Motor neuron (in vitro differentiated cells): ENCODE data around the gene ALPI. TPM values are rescaled to one million over a fixed set of nuclear protein-coding genes. Genes with fewer than 3 reads are reported as not detected.
A peak's percentile ranks its signal among the peaks of the same experiment; 100 is the strongest.

ENCODE experiments used
- ATAC-seq, 8 experiments: fragments of 200-7000 bp; cut with Tn5 transposase; replicated peaks in 6 of 8; 2 replicates each; pipeline ENCODE4 v1.8.0; 2021; ENCODE audit warnings: mild to moderate bottlenecking in 8 of 8, moderate library complexity in 8 of 8
- H3K27ac ChIP-seq, 2 donors: fragments of 250-450 bp; sonication (Bioruptor Pico); 2 replicates each; pipeline ENCODE4 v1.9.0; 2021; ENCODE audit warnings: antibody characterized with exemption in 2 of 2, mild to moderate bottlenecking in 2 of 2, moderate library complexity in 1 of 2
- H3K4me1 ChIP-seq, 2 donors: fragments of 250-450 bp; sonication (Bioruptor Pico); replicated peaks in 1 of 2; 2 replicates each; pipeline ENCODE4 v1.6.1; 2021; ENCODE audit warnings: antibody characterized with exemption in 2 of 2, mild to moderate bottlenecking in 2 of 2, moderate library complexity in 1 of 2
- H3K4me3 ChIP-seq, 5 donors: fragments of 250-450 bp; sonication (Bioruptor Pico); 2 replicates each; pipeline ENCODE4 v1.9.0; 2021; ENCODE audit warnings: antibody characterized with exemption in 5 of 5, mild to moderate bottlenecking in 5 of 5, moderate library complexity in 4 of 5
- WGBS, 10 experiments: fragments of 450-650 bp; shearing (Covaris generic); methylation state at CpG; one replicate each; pipeline ENCODE4 v1.0.0; 2022; 5-methylcytosine and 5-hydroxymethylcytosine counted together
- in situ Hi-C, 9 experiments: fragments of 400-800 bp; cut with MboI; loops; one replicate each; pipeline ENCODE4 v1.15.0; 2021; ENCODE audit warnings: low sequenced_read_pairs in 9 of 9, low pct_unique_long_range_greater_than_20kb in 2 of 9; ENCODE audit not compliant: unreplicated experiment in 9 of 9
- total RNA-seq, 8 experiments: library from RNA; unstranded; fragments of 300-600 nt; gene quantifications; 2 replicates each; pipeline versions ENCODE4 v1.2.3 to v1.2.4, GENCODE V29; 2022

ALPI gene
- total RNA-seq, 8 experiments from 2014 or later: 0.10 to 0.42 (median 0.18) TPM; not detected in 3

DNA sequence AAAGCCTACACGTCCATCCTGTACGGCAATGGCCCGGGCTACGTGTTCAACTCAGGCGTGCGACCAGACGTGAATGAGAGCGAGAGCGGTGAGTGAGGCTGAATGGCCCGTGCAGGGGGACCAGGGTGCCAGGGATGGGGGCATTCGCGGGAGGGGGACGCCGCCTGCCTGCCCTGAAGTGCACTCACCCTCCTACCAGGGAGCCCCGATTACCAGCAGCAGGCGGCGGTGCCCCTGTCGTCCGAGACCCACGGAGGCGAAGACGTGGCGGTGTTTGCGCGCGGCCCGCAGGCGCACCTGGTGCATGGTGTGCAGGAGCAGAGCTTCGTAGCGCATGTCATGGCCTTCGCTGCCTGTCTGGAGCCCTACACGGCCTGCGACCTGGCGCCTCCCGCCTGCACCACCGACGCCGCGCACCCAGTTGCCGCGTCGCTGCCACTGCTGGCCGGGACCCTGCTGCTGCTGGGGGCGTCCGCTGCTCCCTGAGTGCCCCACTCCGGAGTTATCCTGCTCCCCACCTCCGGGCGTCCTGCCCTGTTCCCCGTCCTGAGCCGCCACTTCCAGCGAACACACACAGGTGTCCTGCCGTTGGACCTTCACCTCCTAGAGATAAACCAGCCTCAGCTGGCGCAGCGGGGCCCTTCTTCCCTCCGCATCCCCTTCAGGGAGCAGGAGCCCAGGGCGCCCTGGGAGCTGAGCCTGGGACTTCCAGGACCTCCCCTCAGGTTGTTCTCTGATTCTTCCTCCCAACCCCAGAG is 2.9 kb downstream of the ALPI start:
- WGBS, 10 experiments: 70 to 93% (median 75%) methylated on average over 2 to 10 of the region's 56 CpGs; no CpG with 5 or more reads in 6 of the 10 experiments
- H3K4me3 ChIP-seq: no peak overlapping the region
- H3K27ac ChIP-seq: no peak overlapping the region
- in situ Hi-C loops: loop anchor here in 1 of 9 experiments (10.0 kb wide), 1 partner anchor 66 kb away; the partner anchor contains the start of genes CHRND and PRSS56
- no peaks in the 10 kb centered on the region for H3K4me1 ChIP-seq
- no peak for ATAC-seq

DNA sequence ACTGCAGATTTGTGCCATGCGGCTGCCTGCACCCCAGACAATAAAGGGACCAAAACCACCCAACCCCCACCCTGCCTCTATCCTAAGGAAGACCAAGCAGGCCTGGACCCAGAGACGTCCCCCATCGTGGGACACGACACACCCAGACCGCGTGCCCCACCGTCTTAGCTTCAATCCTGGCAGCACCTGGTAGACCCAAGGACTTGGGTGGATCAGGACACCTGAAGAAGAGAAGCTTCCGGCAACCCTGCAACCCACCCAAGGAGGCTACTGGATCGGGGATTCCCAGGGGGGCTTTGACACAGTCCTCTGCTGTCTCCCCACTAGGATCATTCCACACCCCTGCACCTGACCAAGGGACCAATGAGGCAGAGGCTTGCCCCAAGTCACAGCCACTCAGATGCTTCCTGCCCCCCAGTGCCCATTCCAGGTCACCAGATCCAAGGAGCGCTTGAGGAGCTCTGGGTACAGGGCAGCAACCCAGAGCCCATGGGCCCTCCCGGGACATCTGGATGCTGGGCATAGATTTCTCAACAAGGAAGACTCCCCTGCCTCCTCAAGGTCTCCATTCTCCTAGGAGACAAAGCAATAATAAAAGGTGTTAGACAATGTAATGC is 3.6 kb downstream of the ALPI start:
- ATAC-seq: no peak
- H3K4me3 ChIP-seq: no peak overlapping the region
- H3K27ac ChIP-seq: no peak overlapping the region
- WGBS, 10 experiments: 83 to 100% (median 96%) methylated on average over 1 to 5 of the region's 11 CpGs; no CpG with 5 or more reads in 6 of the 10 experiments
- no peaks in the 10 kb centered on the region for H3K4me1 ChIP-seq
- in situ Hi-C loops: loop anchor here in 1 of 9 experiments (10.0 kb wide), 1 partner anchor 65 kb away; the partner anchor contains the start of genes CHRND and PRSS56

DNA sequence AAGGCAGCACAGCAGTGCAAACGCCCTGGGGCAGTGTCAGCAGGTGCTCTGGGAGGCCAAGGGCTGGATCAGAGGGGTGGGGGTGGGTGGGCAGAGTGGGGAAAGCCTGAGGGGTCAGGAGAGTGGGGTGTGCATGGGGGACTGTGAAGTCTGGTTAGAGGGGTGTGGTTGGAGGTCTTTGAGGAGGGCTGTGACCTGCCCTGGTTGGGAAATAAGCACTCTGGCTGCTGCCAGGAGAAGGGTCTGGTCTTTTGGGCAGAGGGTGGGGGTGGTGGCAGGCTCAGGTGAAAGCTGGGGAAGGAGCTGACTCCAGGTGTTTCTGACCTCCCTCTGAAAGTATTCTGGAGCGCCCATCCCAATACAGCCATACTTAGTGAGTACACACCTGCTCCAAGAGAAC is 4.2 kb downstream of the ALPI start:
- no peak for ATAC-seq
- WGBS, 10 experiments: 50 to 88% (median 71%) methylated on average over 1 of the region's 2 CpGs; no CpG with 5 or more reads in 5 of the 10 experiments
- Histone ChIP-seq H3K4me1 (no peaks in the 10 kb centered on the region), H3K4me3 (no peak overlapping the region), H3K27ac (no peak overlapping the region)
- in situ Hi-C loops: no loop called here

DNA sequence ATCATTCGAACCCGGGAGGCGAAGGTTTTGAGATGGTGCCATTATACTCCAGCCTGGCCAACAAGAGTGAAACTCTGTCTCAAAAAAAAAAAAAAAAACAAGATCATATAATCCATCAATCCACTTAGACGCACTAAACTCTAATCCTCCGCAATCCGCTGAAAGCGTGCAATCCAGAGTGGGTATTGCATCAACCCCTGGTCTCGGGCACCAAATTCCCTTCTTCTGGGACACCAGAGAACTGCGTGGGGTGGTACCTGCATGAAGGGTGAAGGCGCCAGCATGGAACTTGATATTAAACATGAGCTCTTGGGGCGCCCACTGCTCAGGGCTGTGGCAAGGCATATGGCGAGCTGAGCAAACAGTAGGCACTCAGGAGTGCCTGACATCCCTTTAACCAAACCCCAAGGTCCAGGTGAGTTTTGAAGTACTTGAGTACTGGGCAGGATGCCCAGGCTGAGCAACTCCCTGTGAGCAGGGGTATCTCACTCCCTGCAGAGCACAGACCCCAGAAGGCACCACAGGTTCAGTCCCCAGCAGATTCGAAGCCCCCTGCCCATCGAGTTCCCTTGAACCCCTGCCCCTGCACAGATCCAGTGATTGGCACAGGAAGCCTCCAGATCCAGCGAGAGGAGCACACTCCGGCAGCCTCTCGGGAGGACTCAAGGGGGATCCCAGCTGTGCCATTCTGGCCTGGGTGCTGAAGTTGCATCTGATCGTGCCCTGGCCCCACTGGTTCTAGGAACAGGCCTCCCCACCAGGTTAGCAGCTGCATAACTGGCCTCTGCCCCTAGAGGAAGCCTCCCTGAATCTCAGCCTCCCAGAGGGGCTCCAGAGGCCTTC is 8.0 kb downstream of the ALPI start:
- H3K27ac ChIP-seq: no peak overlapping the region
- no peak overlapping the region for H3K4me3 ChIP-seq
- no peak for ATAC-seq
- WGBS, 10 experiments: 50 to 93% (median 85%) methylated on average over 1 to 11 of the region's 18 CpGs; no CpG with 5 or more reads in 4 of the 10 experiments
- H3K4me1 ChIP-seq: no peaks in the 10 kb centered on the region
- in situ Hi-C loops: no loop called here

DNA sequence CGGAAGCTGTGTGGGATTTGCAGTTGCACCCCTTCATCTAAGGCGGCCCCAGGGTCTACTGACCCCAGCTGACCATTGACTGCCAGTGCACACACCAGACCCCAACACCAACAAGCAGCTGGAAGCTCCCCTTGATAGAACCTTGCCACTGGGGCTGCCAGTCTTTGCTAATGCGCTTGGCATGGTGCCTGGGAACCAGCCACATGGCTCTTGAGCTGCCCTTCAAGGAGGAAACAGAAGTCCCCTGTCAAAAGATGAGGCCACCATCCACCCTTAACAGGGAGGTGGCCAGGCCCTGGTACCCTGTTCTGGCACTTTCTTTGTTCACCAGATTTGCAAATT is 8.6 kb downstream of the ALPI start:
- H3K4me1 ChIP-seq: no peaks in the 10 kb centered on the region
- H3K4me3 ChIP-seq: no peak overlapping the region
- no peak overlapping the region for H3K27ac ChIP-seq
- no peak for ATAC-seq
- in situ Hi-C loops: no loop called here
- WGBS, 10 experiments: no CpG with 5 or more reads among the region's 3 CpGs

DNA sequence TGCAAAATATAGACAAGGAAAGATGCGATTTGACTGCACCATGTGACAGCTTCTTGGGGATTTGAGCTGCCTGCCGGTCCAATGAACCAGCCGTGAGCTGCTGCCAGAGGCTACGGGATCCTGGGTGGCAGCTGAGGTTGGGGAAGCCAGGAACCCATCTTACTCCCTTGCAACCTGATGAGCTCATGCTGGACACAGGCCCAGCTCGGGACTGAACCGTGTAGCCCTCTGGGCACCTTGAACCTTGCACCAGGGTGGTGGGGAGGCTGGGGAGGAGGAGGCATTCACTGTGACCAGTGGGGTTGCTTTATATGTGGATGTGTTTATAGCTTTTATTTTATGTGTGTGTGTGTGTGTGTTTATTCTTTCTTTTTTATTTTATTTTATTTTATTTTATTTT is 9.1 kb downstream of the ALPI start:
- ATAC-seq: no peak
- H3K27ac ChIP-seq: no peak overlapping the region
- 40 to 100% (median 41%) methylated on average over 1 to 3 of the region's 6 CpGs; no CpG with 5 or more reads in 6 of the 10 experiments for WGBS, 10 experiments
- no peak overlapping the region for H3K4me3 ChIP-seq
- in situ Hi-C loops: no loop called here
- H3K4me1 ChIP-seq: no peaks in the 10 kb centered on the region

DNA sequence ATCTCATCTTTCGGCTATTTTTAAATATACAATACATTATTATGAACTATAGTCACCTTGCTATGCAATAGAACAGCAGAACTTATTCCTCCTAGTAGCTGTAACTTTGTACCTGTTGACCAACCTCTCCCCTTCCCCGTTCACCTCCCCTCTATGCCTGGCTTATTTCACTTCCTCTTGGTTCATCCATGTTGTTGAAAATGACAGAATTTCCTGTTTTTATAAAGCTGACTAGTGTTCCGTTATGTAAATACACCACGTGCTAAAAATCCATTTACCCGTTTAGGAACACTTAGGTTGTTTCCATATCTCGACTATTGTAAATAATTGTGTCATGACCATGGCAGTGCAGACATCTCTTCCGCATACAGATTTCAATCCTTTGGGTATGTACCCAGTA is 10.3 kb downstream of the ALPI start:
- H3K27ac ChIP-seq: no peak overlapping the region
- H3K4me1 ChIP-seq: no peaks in the 10 kb centered on the region
- 45 to 93% (median 88%) methylated on average over 2 to 7 of the region's 7 CpGs for WGBS, 10 experiments
- H3K4me3 ChIP-seq: no peak overlapping the region
- no peak for ATAC-seq
- in situ Hi-C loops: no loop called here

DNA sequence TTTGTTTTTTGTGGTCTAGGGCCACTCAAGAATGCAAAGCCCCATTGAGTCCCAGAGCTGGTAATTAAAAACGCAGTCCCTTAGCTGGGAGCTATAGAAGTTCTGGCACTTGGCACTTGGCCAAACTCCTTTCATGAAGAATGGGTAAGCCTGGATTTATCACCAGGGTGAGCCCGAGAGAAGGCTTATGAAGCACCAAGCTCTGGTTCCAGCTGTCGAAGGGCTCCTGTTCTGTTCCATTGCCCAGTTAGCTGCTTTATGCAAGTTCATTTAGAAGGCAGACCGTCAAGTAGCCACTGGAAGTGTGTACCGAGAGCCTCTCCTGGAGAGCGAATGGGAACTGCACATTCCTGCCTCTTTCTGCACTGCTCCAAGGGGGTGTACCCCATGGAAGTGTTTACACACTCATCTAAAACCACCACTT is 17.5 kb downstream of the ALPI start:
- Histone ChIP-seq H3K4me1 (peaks cover 3 to 9% of the 10 kb centered on the region in 2 donors), H3K4me3 (no peak overlapping the region), H3K27ac (no peak overlapping the region)
- peak; percentile 31 to 94 (median 86) for ATAC-seq
- in situ Hi-C loops: no loop called here
- WGBS, 10 experiments: 0 to 67% (median 27%) methylated on average over 3 to 6 of the region's 6 CpGs; no CpG with 5 or more reads in 4 of the 10 experiments

DNA sequence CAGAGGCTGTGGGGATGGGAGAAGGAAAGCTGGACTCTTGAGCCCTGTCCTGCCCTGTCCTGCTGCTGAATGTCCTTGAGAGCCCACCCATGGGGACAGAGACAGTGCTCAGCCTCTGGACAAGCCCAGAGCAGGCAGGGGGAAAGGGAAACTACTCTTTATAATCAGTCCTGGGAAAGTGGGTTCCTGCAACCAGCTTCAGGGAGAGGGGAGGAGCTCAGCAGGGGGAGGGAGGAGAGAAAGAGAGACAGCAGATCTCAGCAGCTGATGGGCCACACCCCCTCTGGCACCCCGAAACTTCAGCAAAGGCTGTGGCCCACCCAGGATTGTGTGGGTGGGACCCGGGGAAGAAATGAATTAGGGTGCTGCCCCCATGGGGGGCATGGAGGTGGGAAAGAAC is 20.1 kb downstream of the ALPI start:
- Histone ChIP-seq H3K4me1 (peaks cover 7 to 12% of the 10 kb centered on the region in 2 donors), H3K4me3 (no peak overlapping the region), H3K27ac (no peak overlapping the region)
- ATAC-seq: no peak
- WGBS, 10 experiments: 29 to 51% methylated on average over 1 to 2 of the region's 2 CpGs; no CpG with 5 or more reads in 8 of the 10 experiments
- in situ Hi-C loops: no loop called here

DNA sequence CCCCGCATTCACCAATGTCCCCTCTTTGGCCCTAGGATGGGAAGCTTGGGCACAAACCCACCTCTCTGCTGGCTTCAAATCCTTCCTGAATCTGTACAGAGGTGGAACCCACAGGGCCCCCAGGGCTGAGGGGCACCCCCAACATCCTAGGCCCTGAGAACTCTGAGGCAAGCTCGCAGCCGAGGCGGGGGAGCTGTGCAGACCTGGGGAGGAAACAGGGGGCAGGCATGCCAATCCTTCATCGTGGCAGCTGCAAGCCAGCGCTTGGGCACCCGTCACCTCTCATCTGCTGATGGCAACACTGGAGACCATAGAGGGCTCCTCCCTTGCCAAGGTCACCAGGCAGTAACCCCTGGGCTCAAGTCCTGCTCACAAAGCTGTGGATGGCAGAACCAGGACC is 20.8 kb downstream of the ALPI start:
- Histone ChIP-seq H3K4me3 (no peak overlapping the region), H3K4me1 (peaks cover 11 to 12% of the 10 kb centered on the region in 2 donors), H3K27ac (no peak overlapping the region)
- in situ Hi-C loops: no loop called here
- no peak for ATAC-seq
- 60 to 100% (median 80%) methylated on average over 1 to 4 of the region's 7 CpGs; no CpG with 5 or more reads in 7 of the 10 experiments for WGBS, 10 experiments

DNA sequence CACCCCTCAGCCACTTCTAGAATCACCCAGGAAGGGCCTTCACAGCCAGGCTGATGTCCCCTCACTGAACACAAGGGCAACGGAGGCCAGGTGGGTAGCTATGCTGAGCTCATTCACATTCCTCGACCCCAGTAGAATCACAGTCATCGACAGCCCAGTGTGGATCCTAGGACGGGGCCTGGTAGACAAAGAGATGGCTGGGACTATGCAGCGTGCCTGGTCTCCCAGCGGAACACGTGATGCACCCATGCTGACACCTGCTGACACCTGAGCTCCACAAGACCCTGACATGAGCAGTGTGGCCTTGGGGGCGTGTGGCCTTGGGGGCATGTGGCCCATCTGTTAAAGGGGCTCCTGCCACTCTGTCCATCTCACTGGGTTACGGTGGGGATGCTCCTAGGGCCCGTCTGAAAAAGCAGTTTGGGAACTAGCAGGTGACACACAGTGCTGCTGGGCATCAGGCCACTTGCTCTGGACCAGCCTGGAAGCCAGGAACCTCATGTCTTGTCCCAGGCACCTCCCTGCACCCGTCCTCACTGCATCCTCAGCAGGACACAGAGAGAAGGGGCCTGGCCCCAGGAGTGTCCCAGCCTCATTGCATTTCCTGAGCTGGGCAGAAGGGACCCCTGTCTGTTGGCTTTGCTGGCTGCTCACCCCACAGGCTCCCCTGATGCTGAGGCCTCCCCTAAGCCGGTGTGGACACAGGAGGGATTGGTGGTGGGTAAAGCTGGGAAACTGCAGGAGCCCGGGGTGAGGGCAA is 22.0 kb downstream of the ALPI start:
- 40 to 93% (median 92%) methylated on average over 1 to 4 of the region's 13 CpGs; no CpG with 5 or more reads in 7 of the 10 experiments for WGBS, 10 experiments
- no peak overlapping the region for H3K4me3 ChIP-seq
- in situ Hi-C loops: no loop called here
- peaks cover 11 to 12% of the 10 kb centered on the region in 2 donors for H3K4me1 ChIP-seq
- H3K27ac ChIP-seq: no peak overlapping the region
- no peak for ATAC-seq

DNA sequence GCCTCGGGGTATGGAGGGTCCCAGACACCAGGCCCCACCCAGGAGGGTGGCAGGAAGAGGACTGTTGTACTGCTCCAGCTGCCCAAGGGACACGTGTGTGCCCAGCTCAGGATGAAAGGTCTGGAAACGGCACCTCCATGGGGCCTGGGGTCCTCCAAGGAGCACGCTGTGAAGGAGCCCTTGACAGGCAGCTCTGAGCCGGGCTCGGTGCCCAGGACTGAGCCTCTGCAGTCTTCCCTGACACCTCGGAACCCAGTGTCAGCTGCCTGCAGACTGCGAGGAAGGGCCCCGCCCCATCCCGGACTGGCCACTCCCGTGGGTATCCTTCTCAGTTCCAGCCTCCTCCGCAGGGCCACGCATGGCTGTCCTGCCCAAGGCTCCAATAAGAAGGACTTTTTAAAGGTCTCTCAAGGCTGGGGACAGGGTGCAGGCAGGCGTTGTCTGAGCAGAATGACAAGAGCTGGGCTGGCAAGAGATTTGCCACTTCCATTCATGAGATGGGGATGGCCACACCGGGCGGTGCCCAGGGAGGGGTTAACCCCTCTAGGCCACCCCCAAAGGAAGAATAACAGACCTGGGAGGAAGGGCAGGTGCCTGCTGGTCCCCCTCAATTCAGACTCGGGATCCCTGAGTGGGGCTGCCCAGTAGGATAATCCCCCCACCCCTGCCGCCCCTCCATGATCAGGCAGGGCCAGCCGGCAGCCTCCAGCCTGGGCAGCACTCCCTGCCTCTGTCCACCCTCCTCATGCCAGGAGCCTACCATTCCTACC is 22.8 kb downstream of the ALPI start:
- H3K4me3 ChIP-seq: no peak overlapping the region
- in situ Hi-C loops: no loop called here
- H3K27ac ChIP-seq: no peak overlapping the region
- ATAC-seq: peak in 5 of 8 experiments; percentile 20 to 97 (median 33)
- 79 to 90% (median 81%) methylated on average over 2 to 5 of the region's 19 CpGs; no CpG with 5 or more reads in 7 of the 10 experiments for WGBS, 10 experiments
- H3K4me1 ChIP-seq: peaks cover 8% of the 10 kb centered on the region in 2 donors
